ENCODE measurements around the gene RBMS3. TPM values are rescaled to one million over a fixed set of nuclear protein-coding genes. Genes with fewer than 3 reads are reported as not detected.

RBMS3 gene
- total RNA-seq, 6 donors from 2014 or later, result 39.8 to 102 (median 57.2) TPM

- H3K4me1 ChIP-seq, result no peaks in the 10 kb centered on the region
- ATAC-seq (ENCODE audit: low FRiP score in 2 of 2) (no peak), DNase-seq (no peak)
- no peaks in the 10 kb centered on the region for H3K9me3 ChIP-seq
- H3K36me3 ChIP-seq, result no peaks in the 10 kb centered on the region
- H3K27ac ChIP-seq, result no peak overlapping the region
- TF ChIP-seq POLR2AphosphoS5 (IDR thresholded peaks at IDR 0.05), result no peak
- TF ChIP-seq EP300 (IDR thresholded peaks at IDR 0.05), result no peak
- TF ChIP-seq CTCF (IDR thresholded peaks at IDR 0.05), result no peak
- TF ChIP-seq POLR2A (IDR thresholded peaks at IDR 0.05), result no peak
- H3K4me3 ChIP-seq, result no peak overlapping the region
- no peaks in the 10 kb centered on the region for H3K27me3 ChIP-seq
These were observed 574.0 kb downstream of the RBMS3 start for GRCh38 chr3:29854821-29855220.

GRCh38 chr3:29859726-29860270 is 578.9 kb downstream of the RBMS3 start:
- Histone ChIP-seq H3K9me3 (no peaks in the 10 kb centered on the region), H3K27ac (no peak overlapping the region), H3K4me3 (no peak overlapping the region), H3K4me1 (no peaks in the 10 kb centered on the region), H3K36me3 (no peaks in the 10 kb centered on the region), H3K27me3 (no peaks in the 10 kb centered on the region)
- DNase-seq (no peak), ATAC-seq (ENCODE audit: low FRiP score in 2 of 2) (no peak)
- 50 to 57% methylated on average over 1 of the region's 1 CpG for WGBS, 2 donors
- TF ChIP-seq CTCF (IDR thresholded peaks at IDR 0.05), result no peak
- no peak for TF ChIP-seq EP300 (IDR thresholded peaks at IDR 0.05)
- TF ChIP-seq POLR2AphosphoS5 (IDR thresholded peaks at IDR 0.05), result no peak
- TF ChIP-seq POLR2A (IDR thresholded peaks at IDR 0.05), result no peak

DNA sequence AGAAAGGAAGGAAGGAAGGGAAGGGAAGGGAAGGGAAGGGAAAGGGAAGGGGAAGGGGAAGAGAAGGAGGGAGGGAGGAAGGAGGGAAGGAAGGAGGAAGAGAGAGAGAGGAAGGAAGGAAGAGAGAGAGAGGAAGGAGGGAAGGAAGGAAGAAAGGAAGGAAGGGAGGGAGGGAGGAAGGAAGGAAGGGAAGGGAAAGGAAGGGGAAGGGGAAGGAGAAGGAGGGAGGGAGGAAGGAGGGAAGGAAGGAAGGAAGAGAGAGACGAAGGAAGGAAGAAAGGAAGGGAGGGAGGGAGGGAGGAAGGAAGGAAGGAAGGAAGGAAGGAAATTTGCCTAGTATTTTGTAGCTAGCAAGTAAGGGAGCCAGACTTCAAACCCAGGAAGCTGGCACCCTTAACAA is 583.9 kb downstream of the RBMS3 start:
- no peaks in the 10 kb centered on the region for H3K27me3 ChIP-seq
- no peak for ATAC-seq (ENCODE audit: low FRiP score in 2 of 2)
- H3K27ac ChIP-seq, result no peak overlapping the region
- WGBS, 2 donors, result 70 to 76% methylated on average over 1 of the region's 1 CpG
- no peaks in the 10 kb centered on the region for H3K36me3 ChIP-seq
- H3K4me1 ChIP-seq, result no peaks in the 10 kb centered on the region
- H3K9me3 ChIP-seq, result no peaks in the 10 kb centered on the region
- H3K4me3 ChIP-seq, result no peak overlapping the region
- DNase-seq, result no peak
- TF ChIP-seq POLR2AphosphoS5 (IDR thresholded peaks at IDR 0.05), result no peak
- no peak for TF ChIP-seq EP300 (IDR thresholded peaks at IDR 0.05)
- TF ChIP-seq POLR2A (IDR thresholded peaks at IDR 0.05), result no peak
- no peak for TF ChIP-seq CTCF (IDR thresholded peaks at IDR 0.05)

- H3K4me3 ChIP-seq, result no peak overlapping the region
- 74 to 81% methylated on average over 6 of the region's 6 CpGs for WGBS, 2 donors
These were observed 587.8 kb downstream of the RBMS3 start for GRCh38 chr3:29868543-29869101.

More at GRCh38 chr3:29868543-29869101, 587.8 kb downstream of the RBMS3 start:
- no peak for TF ChIP-seq EP300 (IDR thresholded peaks at IDR 0.05)
- no peak for TF ChIP-seq CTCF (IDR thresholded peaks at IDR 0.05)
- no peak for TF ChIP-seq POLR2AphosphoS5 (IDR thresholded peaks at IDR 0.05)
- TF ChIP-seq POLR2A (IDR thresholded peaks at IDR 0.05), result no peak
- Histone ChIP-seq H3K9me3 (peaks cover 0 to 6% (median 3%) of the 10 kb centered on the region in 4 donors), H3K27ac (no peak overlapping the region), H3K36me3 (no peaks in the 10 kb centered on the region), H3K27me3 (no peaks in the 10 kb centered on the region), H3K4me1 (no peaks in the 10 kb centered on the region)
- no peak for DNase-seq
- peak in 1 of 2 donors; percentile 52 for ATAC-seq (ENCODE audit: low FRiP score in 2 of 2)

Measured in upper lobe of left lung (tissue), 6 donors.